Measurements from ENCODE around the gene NADK. TPM values are rescaled to one million over a fixed set of nuclear protein-coding genes. Genes with fewer than 3 reads are reported as not detected.
A peak's percentile ranks its signal among the peaks of the same experiment; 100 is the strongest.

The NADK gene
- total and polyA plus RNA-seq, 10 of the 15 experiments (the other 5 are each of a cell fraction or from before 2014, with no cell fraction given): 1.1 to 93.2 (median 46.9) TPM

DNA sequence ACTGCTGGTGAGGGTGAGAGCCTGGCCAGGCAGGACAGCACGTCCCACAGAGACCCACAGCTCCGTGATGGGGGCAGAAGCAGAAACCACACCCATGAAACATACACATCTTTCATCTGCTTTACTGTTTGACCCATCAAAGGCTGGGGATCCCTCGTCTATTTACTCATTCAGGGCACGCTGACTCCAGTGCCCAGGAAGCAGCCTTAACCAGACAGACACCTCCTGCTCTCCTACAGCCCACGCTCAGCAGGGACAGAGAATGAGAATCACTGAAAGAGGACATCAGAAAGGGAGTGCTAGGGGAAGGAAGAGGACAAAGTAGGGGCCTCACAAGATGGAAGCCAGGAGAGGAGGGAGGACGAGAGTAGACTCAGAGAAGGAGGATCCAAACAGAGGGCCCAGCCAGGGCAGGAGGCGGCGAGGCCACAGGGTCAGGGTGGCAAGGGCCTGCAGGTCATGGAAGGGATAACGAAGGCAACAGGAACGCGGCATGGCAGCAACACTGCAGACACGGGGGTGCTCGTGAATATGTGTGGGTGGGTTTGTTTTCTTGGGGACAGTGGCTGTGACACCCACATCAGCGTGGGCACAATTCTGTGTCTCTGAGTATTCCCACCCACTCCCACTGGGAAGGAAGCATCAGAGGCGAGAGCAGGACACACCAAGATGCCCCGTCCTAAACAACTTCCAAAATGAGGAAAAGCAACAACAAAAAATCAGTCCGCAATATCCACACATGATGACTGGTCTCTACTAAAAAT lies 15.4 kb upstream of the NADK start:
- peaks cover 5% of the 10 kb centered on the region; the same call in 1 of the 2 replicates for H4K20me1 ChIP-seq (ENCODE audit: control insufficient read depth, insufficient read depth)
- H3K79me2 ChIP-seq (ENCODE audit: control insufficient read depth, insufficient read depth, low read length): peaks cover 9% of the 10 kb centered on the region
- DNase-seq (ENCODE audit: low read depth, low spot score) (no peak), FAIRE-seq (no peak), ATAC-seq (no peak)
- no peaks in the 10 kb centered on the region for H3K27me3 ChIP-seq (replicated peaks in 1 of 2; ENCODE audit: control insufficient read depth in 2 of 2, insufficient read depth in 2 of 2, low read length in 1 of 2)
- no peak overlapping the region for H3K9ac ChIP-seq (ENCODE audit: control insufficient read depth, insufficient read depth, low read length)
- H3K4me3 ChIP-seq: no peak overlapping the region
- TSS peak; percentile 26 for BruUV-seq (replicated peaks)
- H2AFZ ChIP-seq (ENCODE audit: control insufficient read depth, low read depth, low read length): no peak overlapping the region
- no peaks in the 10 kb centered on the region for H3K9me3 ChIP-seq (replicated peaks; ENCODE audit: control insufficient read depth, insufficient read depth, low read length)
- POLR2A ChIA-PET: no interaction called here
- H3K4me2 ChIP-seq (ENCODE audit: control insufficient read depth, insufficient read depth): no peak overlapping the region
- TF ChIP-seq RB1 (IDR thresholded peaks at IDR 0.05; ENCODE audit: borderline replicate concordance): no peak
- TF ChIP-seq, protein P1, sequence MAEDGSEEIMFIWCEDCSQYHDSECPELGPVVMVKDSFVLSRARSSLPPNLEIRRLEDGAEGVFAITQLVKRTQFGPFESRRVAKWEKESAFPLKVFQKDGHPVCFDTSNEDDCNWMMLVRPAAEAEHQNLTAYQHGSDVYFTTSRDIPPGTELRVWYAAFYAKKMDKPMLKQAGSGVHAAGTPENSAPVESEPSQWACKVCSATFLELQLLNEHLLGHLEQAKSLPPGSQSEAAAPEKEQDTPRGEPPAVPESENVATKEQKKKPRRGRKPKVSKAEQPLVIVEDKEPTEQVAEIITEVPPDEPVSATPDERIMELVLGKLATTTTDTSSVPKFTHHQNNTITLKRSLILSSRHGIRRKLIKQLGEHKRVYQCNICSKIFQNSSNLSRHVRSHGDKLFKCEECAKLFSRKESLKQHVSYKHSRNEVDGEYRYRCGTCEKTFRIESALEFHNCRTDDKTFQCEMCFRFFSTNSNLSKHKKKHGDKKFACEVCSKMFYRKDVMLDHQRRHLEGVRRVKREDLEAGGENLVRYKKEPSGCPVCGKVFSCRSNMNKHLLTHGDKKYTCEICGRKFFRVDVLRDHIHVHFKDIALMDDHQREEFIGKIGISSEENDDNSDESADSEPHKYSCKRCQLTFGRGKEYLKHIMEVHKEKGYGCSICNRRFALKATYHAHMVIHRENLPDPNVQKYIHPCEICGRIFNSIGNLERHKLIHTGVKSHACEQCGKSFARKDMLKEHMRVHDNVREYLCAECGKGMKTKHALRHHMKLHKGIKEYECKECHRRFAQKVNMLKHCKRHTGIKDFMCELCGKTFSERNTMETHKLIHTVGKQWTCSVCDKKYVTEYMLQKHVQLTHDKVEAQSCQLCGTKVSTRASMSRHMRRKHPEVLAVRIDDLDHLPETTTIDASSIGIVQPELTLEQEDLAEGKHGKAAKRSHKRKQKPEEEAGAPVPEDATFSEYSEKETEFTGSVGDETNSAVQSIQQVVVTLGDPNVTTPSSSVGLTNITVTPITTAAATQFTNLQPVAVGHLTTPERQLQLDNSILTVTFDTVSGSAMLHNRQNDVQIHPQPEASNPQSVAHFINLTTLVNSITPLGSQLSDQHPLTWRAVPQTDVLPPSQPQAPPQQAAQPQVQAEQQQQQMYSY (CRISPR knock-in tag; IDR thresholded peaks at IDR 0.05): no peak
- peaks cover 51 to 62% of the 10 kb centered on the region in 2 experiments for H3K36me3 ChIP-seq (ENCODE audit: control insufficient read depth in 2 of 2, insufficient read depth in 2 of 2, low read length in 1 of 2)
- in situ Hi-C loops (cut with MboI) (no loop called here), intact Hi-C loops (cut with micrococcal nuclease; ENCODE audit: unreplicated experiment) (no loop called here)
- peaks cover 11% of the 10 kb centered on the region for H3K4me1 ChIP-seq (ENCODE audit: control insufficient read depth, insufficient read depth, low read length)
- RAD21 ChIA-PET (ENCODE audit: unreplicated experiment): no interaction called here
- SMC1A ChIA-PET (ENCODE audit: uncharacterized antibody, unreplicated experiment): no interaction called here
- H3K27ac ChIP-seq (ENCODE audit: control insufficient read depth, insufficient read depth): no peak overlapping the region
- CTCF ChIA-PET: no interaction called here
- WGBS (ENCODE audit: insufficient coverage, insufficient replicate concordance, low lambda C conversion rate, missing lambda C conversion rate): 97% methylated on average over 17 of the region's 17 CpGs
